Vagina (tissue), 2 donors: Measurements from ENCODE around the gene EPO.

Experiments used
- POLR2A ChIP-seq, 2 donors: fragments of 450-650 bp; IDR thresholded peaks; one replicate each; pipeline ENCODE4 v1.6.1; 2017; ENCODE audit warnings: antibody characterized with exemption in 2 of 2, mild to moderate bottlenecking in 2 of 2, moderate library complexity in 2 of 2
- TF ChIP-seq, protein P1 (sequence below), 3 experiments: fragments of 450-650 bp in 2 of 3; fragments of 200-600 bp in 1 of 3; sonication (generic) in 1 of 3; IDR thresholded peaks; one replicate each; pipeline ENCODE4 v1.5.1; 2017 to 2019; ENCODE audit warnings: antibody characterized with exemption in 3 of 3, mild to moderate bottlenecking in 2 of 3, moderate library complexity in 2 of 3

DNA sequence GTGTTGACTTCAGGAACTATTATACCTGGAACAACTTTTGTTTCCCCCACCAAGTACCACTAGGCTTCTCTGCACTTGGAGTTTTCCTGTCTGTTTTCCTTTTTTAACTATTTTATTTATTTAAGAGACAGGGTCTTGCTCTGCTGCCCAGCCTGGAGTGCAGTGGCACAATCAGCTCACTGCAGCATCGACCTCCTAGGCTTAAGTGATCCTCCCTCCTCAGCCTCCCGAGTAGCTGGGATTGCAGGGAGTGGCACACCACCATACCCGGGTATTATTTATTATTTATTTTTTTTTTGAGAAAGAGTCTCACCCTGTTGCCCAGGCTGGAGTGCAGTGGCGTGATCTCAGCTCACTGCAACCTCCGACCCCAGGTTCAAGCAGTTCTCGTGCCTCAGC lies 24.1 kb upstream of the EPO start:
- TF ChIP-seq, protein P1, sequence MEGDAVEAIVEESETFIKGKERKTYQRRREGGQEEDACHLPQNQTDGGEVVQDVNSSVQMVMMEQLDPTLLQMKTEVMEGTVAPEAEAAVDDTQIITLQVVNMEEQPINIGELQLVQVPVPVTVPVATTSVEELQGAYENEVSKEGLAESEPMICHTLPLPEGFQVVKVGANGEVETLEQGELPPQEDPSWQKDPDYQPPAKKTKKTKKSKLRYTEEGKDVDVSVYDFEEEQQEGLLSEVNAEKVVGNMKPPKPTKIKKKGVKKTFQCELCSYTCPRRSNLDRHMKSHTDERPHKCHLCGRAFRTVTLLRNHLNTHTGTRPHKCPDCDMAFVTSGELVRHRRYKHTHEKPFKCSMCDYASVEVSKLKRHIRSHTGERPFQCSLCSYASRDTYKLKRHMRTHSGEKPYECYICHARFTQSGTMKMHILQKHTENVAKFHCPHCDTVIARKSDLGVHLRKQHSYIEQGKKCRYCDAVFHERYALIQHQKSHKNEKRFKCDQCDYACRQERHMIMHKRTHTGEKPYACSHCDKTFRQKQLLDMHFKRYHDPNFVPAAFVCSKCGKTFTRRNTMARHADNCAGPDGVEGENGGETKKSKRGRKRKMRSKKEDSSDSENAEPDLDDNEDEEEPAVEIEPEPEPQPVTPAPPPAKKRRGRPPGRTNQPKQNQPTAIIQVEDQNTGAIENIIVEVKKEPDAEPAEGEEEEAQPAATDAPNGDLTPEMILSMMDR (IDR thresholded peaks at IDR 0.05) = no peak
- no peak for TF ChIP-seq POLR2A (IDR thresholded peaks at IDR 0.05)
